Measurements from ENCODE around the gene TNF. TPM values are rescaled to one million over a fixed set of nuclear protein-coding genes. Genes with fewer than 3 reads are reported as not detected.

The TNF gene
- total and polyA plus RNA-seq, 2 of the 13 experiments (the other 11 are each of a cell fraction or from before 2014, with no cell fraction given), result not detected

DNA sequence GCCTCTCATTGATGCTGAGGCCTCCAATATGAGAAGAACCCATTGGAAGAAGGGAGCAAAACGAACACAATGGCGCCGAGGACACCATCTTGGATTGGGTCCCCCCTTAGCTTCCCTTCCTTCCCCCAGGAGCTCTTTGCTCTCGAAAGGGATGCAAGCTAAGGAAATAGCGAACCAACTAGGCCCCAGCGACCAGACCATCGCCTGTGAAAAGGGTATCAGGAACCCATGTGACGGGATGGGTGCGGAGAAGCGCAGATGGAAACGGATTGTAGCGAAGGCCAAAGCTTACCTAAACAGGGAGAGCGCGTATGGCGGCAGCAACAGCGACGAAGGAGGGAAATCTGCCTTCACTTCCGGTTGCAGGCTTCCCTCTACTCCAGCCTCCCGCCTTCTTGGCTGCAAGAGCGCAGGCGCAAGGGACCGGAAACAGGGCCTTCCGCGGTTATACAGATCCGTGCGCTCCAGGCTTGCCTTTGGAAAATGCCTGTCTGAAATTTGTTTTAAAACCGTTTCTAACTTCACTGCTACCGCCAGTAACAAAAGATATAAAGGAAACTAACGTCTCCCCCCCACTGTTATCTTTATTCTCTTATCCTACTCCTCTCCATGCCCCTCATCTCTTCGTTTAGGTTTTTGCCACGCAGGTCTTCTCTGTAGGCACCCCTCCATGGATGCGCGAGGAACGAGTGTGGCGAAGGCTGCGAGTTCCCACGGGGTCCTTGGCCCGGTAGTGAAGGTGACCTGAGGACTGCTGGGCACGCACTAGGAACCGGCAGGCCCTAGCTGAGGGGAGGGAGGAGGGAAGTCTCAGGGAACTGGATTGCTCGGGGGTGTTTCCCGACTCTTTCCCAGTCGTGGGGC is 33.5 kb upstream of the TNF start, which contains the start of gene DDX39B (continued):
- TF ChIP-seq SMARCE1 (IDR thresholded peaks at IDR 0.05; ENCODE audit: borderline replicate concordance) (no peak), ZIK1 (CRISPR knock-in tag; IDR thresholded peaks at IDR 0.05; ENCODE audit: borderline replicate concordance, low read depth) (peak; percentile 94), ZC3H4 (CRISPR knock-in tag; IDR thresholded peaks at IDR 0.05; ENCODE audit: borderline replicate concordance) (0 out of 2 replicates have a peak, but pooled peaks have one; percentile 60), RORA (CRISPR knock-in tag; IDR thresholded peaks at IDR 0.05) (no peak), ZNF557 (CRISPR knock-in tag; IDR thresholded peaks at IDR 0.05) (peak; percentile 93), ZNF556 (CRISPR knock-in tag; IDR thresholded peaks at IDR 0.05; ENCODE audit: borderline replicate concordance) (no peak; the same call in 1 of the 2 replicates), GTF2F1 (IDR thresholded peaks at IDR 0.05; ENCODE audit: low read length) (peak; percentile 94), ZNF430 (CRISPR knock-in tag; IDR thresholded peaks at IDR 0.05) (peak; percentile 97; the same call in 1 of the 2 replicates), EED (CRISPR knock-in tag; IDR thresholded peaks at IDR 0.05) (peak; percentile 47), XBP1 (CRISPR knock-in tag; IDR thresholded peaks at IDR 0.05) (peak; percentile 89), ARNTL (CRISPR knock-in tag; IDR thresholded peaks at IDR 0.05) (0 out of 2 replicates have a peak, but pooled peaks have one; percentile 42), BRD4 (CRISPR knock-in tag; IDR thresholded peaks at IDR 0.05) (peak; percentile 100), ZNF326 (CRISPR knock-in tag; IDR thresholded peaks at IDR 0.05; ENCODE audit: borderline replicate concordance) (no peak), ISX (CRISPR knock-in tag; conservative IDR thresholded peaks at IDR 0.05) (peak; percentile 77), HOXA9 (CRISPR knock-in tag; IDR thresholded peaks at IDR 0.05; ENCODE audit: borderline replicate concordance) (no peak; the same call in 1 of the 2 replicates), HNRNPH1 (optimal IDR thresholded peaks at IDR 0.05; ENCODE audit: low read depth, low read length) (no peak), ELF1 (CRISPR knock-in tag; IDR thresholded peaks at IDR 0.05) (peak; percentile 96)
- TF ChIP-seq, protein P1, sequence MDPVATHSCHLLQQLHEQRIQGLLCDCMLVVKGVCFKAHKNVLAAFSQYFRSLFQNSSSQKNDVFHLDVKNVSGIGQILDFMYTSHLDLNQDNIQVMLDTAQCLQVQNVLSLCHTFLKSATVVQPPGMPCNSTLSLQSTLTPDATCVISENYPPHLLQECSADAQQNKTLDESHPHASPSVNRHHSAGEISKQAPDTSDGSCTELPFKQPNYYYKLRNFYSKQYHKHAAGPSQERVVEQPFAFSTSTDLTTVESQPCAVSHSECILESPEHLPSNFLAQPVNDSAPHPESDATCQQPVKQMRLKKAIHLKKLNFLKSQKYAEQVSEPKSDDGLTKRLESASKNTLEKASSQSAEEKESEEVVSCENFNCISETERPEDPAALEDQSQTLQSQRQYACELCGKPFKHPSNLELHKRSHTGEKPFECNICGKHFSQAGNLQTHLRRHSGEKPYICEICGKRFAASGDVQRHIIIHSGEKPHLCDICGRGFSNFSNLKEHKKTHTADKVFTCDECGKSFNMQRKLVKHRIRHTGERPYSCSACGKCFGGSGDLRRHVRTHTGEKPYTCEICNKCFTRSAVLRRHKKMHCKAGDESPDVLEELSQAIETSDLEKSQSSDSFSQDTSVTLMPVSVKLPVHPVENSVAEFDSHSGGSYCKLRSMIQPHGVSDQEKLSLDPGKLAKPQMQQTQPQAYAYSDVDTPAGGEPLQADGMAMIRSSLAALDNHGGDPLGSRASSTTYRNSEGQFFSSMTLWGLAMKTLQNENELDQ (CRISPR knock-in tag; IDR thresholded peaks at IDR 0.05; ENCODE audit: borderline replicate concordance), result no peak; the same call in 1 of the 2 replicates
- TF ChIP-seq, protein P2, sequence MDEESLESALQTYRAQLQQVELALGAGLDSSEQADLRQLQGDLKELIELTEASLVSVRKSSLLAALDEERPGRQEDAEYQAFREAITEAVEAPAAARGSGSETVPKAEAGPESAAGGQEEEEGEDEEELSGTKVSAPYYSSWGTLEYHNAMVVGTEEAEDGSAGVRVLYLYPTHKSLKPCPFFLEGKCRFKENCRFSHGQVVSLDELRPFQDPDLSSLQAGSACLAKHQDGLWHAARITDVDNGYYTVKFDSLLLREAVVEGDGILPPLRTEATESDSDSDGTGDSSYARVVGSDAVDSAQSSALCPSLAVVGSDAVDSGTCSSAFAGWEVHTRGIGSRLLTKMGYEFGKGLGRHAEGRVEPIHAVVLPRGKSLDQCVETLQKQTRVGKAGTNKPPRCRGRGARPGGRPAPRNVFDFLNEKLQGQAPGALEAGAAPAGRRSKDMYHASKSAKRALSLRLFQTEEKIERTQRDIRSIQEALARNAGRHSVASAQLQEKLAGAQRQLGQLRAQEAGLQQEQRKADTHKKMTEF (CRISPR knock-in tag; IDR thresholded peaks at IDR 0.05), result peak; percentile 84
- TF ChIP-seq, protein P3, sequence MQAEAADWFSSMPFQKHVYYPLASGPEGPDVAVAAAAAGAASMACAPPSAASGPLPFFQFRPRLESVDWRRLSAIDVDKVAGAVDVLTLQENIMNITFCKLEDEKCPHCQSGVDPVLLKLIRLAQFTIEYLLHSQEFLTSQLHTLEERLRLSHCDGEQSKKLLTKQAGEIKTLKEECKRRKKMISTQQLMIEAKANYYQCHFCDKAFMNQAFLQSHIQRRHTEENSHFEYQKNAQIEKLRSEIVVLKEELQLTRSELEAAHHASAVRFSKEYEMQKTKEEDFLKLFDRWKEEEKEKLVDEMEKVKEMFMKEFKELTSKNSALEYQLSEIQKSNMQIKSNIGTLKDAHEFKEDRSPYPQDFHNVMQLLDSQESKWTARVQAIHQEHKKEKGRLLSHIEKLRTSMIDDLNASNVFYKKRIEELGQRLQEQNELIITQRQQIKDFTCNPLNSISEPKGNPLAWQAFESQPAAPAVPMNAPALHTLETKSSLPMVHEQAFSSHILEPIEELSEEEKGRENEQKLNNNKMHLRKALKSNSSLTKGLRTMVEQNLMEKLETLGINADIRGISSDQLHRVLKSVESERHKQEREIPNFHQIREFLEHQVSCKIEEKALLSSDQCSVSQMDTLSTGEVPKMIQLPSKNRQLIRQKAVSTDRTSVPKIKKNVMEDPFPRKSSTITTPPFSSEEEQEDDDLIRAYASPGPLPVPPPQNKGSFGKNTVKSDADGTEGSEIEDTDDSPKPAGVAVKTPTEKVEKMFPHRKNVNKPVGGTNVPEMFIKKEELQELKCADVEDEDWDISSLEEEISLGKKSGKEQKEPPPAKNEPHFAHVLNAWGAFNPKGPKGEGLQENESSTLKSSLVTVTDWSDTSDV (CRISPR knock-in tag; IDR thresholded peaks at IDR 0.05), result no peak
- TF ChIP-seq, protein P4, sequence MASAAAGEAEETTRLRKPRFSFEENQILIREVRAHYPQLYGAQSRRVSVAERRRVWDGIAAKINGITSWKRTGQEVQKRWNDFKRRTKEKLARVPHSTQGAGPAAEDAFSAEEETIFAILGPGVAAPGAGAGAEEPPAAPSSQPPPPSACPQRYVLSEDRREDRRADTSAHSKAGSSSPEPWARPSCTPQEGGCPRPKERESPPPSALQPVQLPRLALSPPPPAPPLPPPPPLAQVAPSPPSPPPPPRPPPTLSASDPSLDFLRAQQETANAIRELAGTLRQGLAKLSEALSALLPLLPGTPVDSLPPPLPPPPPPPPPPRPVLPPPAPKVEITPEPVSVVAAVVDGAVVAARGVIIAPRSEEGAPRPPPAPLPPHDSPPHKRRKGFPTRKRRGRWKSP (CRISPR knock-in tag; IDR thresholded peaks at IDR 0.05), result peak; percentile 91
